Stimulated activated CD4-positive, alpha-beta T cell treated with anti-CD3 and anti-CD28 coated beads, Interleukin-12 subunit alpha, Interleukin-12 subunit beta, amount 100 ng/mL, for 4 hours (primary cell): Measurements from ENCODE around the gene YTHDF2.
A peak's percentile ranks its signal among the peaks of the same experiment; 100 is the strongest.
"Not testable (repeated sequence)": the region's sequence is repeated elsewhere in the genome, so short reads cannot be mapped to it uniquely, and the experiment has no call there.

Experiments
- DNase-seq: peaks from one replicate; pipeline ENCODE4 v3.0.0-alpha.2; 2020

Gene YTHDF2

GRCh38 chr1:28761189-28761588 is 24.4 kb downstream of the YTHDF2 start:
- DNase-seq = no peak

- DNase-seq = no peak
Observed at GRCh38 chr1:28766532-28767183, 29.9 kb downstream of the YTHDF2 start.

GRCh38 chr1:28770601-28771165 is 33.9 kb downstream of the YTHDF2 start:
- DNase-seq = no peak

GRCh38 chr1:28771921-28772320 is 35.2 kb downstream of the YTHDF2 start:
- DNase-seq = not testable (repeated sequence)

- DNase-seq = no peak
Observed at GRCh38 chr1:28773105-28773504, 36.4 kb downstream of the YTHDF2 start.

GRCh38 chr1:28775121-28775942 is 38.6 kb downstream of the YTHDF2 start:
- DNase-seq = peak; percentile 51

- DNase-seq = no peak
Observed at GRCh38 chr1:28776341-28776740, 39.6 kb downstream of the YTHDF2 start.

- no peak for DNase-seq
Observed at GRCh38 chr1:28778021-28778420, 41.3 kb downstream of the YTHDF2 start.

- no peak for DNase-seq
Observed at GRCh38 chr1:28779751-28780408, 43.1 kb downstream of the YTHDF2 start.

- DNase-seq = no peak
Observed at GRCh38 chr1:28781305-28781704, 44.6 kb downstream of the YTHDF2 start.

- no peak for DNase-seq
Observed at GRCh38 chr1:28782011-28782410, 45.3 kb downstream of the YTHDF2 start.

GRCh38 chr1:28783363-28783762 is 46.6 kb downstream of the YTHDF2 start:
- DNase-seq = no peak

GRCh38 chr1:28789412-28789811 is 52.7 kb downstream of the YTHDF2 start:
- no peak for DNase-seq

- DNase-seq = no peak
Observed at GRCh38 chr1:28789816-28790215, 53.1 kb downstream of the YTHDF2 start.

- no peak for DNase-seq
Observed at GRCh38 chr1:28790377-28791035, 53.8 kb downstream of the YTHDF2 start.

- DNase-seq = not testable (repeated sequence)
Observed at GRCh38 chr1:28791929-28792328, 55.2 kb downstream of the YTHDF2 start.

GRCh38 chr1:28792644-28793121 is 55.9 kb downstream of the YTHDF2 start:
- no peak for DNase-seq

- not testable (repeated sequence) for DNase-seq
Observed at GRCh38 chr1:28794582-28794981, 57.8 kb downstream of the YTHDF2 start.

GRCh38 chr1:28796352-28797211 is 59.8 kb downstream of the YTHDF2 start:
- no peak for DNase-seq

- no peak for DNase-seq
Observed at GRCh38 chr1:28800324-28800723, 63.6 kb downstream of the YTHDF2 start.

GRCh38 chr1:28801461-28801860 is 64.7 kb downstream of the YTHDF2 start:
- DNase-seq = no peak

GRCh38 chr1:28803051-28803450 is 66.3 kb downstream of the YTHDF2 start:
- DNase-seq = no peak
